HG03460 (cell line): Measurements from ENCODE around the gene ARHGEF16.

Experiments
- ATAC-seq: cut with Tn5 transposase; IDR thresholded peaks from one replicate; pipeline ENCODE4 v1.9.1; 2021; ENCODE audit not compliant: unreplicated experiment

ARHGEF16 gene

GRCh38 chr1:3436451-3436850 is 18.0 kb upstream of the ARHGEF16 start:
- ATAC-seq, result no peak

DNA sequence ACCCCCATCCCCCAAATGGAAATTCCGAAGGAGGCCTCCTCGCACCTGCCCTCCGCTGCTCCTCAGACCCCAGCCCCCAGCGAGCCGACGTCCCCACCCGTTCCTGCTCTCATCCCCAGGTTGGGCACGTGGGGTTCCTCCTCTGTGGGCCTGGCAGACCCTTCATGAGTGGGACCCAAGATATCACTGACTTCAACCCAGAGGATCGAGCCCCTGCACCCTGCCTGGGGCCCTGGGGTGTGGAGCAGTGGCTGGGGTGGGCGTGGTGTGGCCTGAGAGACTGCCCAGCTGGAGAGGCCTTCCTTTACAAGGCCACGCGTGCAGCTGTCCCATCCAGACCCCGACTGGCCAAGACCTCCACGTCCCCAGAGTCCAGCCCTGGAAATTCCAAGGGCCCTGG is 17.6 kb upstream of the ARHGEF16 start:
- ATAC-seq, result no peak

GRCh38 chr1:3438661-3439180 is 15.7 kb upstream of the ARHGEF16 start:
- no peak for ATAC-seq

DNA sequence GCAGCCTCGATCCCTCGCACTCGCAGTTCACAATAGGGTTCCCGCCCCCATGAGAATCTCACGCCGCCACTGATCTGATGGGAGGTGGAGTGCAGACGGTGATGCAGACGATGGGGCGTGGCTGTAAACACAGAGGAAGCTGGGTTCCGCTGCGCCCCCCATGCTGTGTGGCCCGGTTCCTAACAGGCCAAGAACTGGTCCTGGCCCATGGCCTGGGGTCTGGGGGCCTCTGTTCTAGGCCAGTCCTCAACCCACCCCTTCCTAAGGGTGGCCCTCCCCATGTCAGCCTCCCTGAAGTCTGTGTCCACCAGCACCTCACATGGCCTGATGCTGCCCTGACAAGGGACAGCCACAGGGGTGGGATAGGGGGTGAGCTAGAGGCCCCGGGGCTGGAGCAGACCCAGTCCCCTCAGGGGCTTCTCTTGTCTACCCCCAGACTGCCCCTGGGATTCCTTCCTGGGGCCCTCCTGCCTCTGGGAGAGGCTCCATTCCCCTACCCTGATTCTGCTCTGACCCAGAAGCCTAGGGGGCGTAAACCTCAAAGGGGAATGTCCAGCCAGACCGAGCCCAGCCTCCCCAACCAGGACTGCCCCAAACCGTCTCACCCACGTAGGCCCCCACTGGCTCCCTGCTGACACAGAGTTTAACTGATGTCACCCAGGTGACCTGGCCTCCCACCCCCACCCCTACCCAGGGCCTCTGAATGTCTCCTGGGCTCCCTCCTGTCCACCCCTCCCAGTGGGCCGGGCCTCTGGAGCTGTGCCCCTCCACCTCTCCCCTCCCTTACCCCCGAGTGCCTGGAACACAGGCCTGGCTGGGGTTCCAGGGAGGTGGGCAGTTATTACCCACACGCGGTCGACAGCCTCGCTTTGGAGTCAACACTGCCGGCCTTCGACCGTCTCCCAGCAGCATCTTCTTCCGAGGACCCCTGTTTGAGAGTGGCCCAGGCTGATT is 14.8 kb upstream of the ARHGEF16 start:
- ATAC-seq, result no peak

DNA sequence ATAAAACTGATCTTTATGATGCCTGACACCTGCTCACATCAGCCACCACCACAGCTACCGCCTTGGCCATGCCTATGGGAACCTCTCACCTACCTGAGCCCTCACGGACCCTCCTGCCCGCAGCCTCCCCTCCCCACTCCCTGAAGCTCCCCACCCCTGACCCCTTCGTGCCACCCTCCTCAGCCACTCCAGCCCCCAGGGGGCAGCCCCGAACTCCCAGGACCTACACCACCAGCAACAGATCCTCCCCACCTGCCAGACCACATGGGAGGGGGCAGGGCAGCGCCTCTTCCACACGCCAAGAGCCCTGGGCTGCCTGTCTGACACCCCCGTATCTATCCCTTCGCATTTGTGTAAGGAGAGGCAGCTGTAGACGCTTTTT is 14.2 kb upstream of the ARHGEF16 start:
- no peak for ATAC-seq

GRCh38 chr1:3440711-3441409 is 13.6 kb upstream of the ARHGEF16 start:
- ATAC-seq, result no peak

DNA sequence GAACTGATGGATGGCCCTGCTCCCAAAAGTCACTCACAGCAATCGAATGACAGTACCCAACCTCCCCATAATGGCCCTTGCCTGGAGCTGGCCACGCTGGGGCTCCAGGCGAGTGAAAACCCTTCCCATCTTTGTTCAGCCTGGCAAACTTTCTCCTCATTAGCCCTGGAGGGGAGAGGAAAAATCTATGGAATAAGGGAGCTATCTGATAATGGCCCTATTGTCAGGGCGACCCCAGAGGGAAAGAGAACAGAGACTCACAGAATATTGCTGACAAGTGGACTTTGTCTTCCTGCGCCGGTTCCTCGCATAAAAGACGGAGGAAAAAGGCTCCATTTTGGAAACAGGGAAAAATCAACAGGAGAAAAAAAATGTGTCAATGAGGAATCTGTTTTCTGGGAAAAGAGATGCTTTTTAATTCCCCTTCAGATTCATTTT is 13.0 kb upstream of the ARHGEF16 start:
- ATAC-seq, result no peak

DNA sequence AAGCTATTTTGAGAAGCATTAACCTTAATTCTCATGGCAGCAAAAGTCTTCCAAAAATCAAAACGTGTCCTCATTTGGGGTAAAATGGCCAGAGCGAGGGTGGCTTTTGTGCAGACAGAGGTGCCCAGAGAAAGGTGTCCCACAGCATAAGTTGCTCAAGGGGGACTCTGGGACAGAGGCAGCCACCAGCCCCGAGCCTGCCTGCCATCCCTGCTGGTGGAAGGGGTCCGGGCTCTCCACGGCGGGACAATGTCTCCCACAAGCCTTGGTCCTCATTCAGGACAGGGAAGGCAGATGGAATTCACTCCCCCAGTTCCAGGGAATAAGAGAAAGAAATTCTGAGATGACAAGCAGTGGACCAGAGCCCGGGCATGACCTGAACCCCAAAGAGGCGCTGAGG is 12.6 kb upstream of the ARHGEF16 start:
- ATAC-seq, result no peak

DNA sequence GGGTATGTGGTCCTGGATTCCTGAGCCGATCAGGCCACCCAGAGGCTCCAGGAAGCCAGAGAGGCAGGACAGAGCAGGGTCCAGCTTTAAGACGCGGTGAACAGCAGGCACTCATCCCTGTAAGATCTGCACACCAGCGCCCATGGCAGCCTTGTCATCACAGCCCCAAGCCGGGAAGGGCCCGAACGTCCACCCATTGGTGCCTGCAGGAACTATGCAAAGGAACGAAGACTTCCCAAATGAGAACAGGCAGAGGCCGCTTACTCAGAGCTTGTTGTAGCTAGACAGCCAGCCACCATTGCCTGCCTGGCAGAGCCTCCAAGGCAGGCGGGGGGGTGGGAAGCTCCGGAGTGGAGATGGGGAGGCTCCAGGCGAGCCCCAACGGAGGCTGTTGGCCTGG is 12.1 kb upstream of the ARHGEF16 start:
- no peak for ATAC-seq

- no peak for ATAC-seq
Observed at GRCh38 chr1:3442901-3443300, 11.6 kb upstream of the ARHGEF16 start.

GRCh38 chr1:3443807-3444206 is 10.7 kb upstream of the ARHGEF16 start:
- no peak for ATAC-seq

- ATAC-seq, result no peak
Observed at GRCh38 chr1:3444298-3444697, 10.2 kb upstream of the ARHGEF16 start.

DNA sequence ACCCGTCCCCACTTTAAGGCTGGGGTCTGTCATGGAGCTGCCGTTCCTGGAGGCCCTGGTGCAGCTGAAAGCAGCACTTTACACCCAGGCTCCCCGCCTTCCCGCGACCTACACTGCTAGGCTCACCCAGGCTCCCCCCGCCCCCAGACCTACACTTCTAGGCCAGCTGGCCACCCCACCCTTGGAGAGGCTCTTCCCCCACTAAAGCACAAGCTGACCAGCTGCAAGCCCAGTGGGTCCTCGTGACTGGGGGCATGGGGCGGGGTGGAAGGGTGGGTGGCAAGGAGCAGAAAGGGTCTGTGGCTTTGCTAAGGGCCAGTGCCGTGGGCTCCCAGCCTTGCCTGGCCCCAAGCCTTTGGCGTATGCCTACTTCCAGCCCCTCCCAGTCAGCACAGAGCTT is 9.7 kb upstream of the ARHGEF16 start:
- no peak for ATAC-seq

- no peak for ATAC-seq
Observed at GRCh38 chr1:3450202-3450863, 4.1 kb upstream of the ARHGEF16 start.

DNA sequence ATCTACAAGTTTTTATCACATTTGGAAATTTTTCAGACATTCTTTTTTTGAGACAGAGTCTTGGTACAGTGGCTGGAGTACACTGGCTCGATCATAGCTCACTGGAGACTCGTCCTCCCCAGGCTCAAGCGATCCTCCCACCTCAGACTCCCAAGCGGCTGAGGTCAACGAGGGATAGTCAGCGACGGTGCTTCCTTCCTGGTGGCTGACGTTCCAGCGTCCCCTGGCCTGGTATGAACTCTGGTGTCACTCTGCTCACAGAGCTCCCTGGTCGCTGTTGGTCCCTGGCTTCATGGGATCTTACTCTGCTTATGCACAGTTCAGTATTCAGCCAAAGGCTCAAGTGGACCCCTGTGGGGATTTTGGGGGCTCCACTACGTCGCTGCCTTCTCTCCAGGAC is 3.5 kb upstream of the ARHGEF16 start:
- ATAC-seq, result no peak

- no peak for ATAC-seq
Observed at GRCh38 chr1:3451994-3452865, 2.2 kb upstream of the ARHGEF16 start.

DNA sequence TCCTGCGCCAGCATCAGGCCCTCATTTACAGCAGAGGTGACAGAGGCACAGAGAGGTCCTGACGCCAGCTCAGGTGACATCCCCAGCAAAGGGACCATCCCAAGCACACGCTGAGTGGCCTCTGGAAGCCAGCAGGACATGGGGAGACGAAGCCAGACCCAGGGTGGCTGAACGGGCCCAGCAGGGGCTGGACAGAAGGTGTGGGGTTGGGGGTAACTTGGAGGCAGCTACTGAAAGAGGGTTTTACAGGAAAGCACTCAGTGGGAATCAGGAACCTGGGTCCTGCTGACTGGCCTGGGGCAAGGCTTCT is 1.6 kb upstream of the ARHGEF16 start:
- ATAC-seq, result no peak

DNA sequence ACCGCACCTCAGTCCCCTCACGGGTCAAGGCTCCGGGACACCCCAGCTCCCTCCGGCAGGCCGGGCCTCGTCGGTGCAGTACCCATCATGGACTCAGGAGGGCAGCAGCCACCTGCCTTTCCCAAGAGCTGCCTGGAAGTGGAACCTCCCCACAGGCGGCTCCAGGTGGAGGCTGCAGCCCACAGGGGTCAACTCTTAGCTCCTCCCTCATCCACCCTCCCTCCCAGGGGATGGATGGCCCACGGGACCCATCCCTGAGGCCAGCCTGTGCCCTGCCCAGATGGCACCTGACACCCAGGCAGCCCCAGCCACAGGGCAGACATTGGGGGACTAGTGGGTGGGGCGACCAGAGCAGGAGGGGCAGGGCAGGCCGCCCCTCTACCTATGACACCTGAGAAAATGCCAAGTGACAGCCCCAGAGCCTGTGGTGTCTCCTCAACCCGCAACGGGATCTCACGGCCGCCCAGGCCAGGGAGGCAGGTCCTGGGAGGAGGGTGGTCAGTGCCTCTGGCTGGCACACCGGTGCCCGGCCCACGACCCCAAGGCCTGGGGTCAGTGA is 1.2 kb upstream of the ARHGEF16 start:
- ATAC-seq, result no peak

GRCh38 chr1:3454811-3455618 is 550 bp downstream of the ARHGEF16 start:
- no peak for ATAC-seq
